NCI-H2029 (cell line): ENCODE measurements around the gene ZNF581.

Source experiments
- DNase-seq: peaks from one replicate; lab custom pipeline; 2025; lab: John Stamatoyannopoulos, UW

Gene ZNF581

GRCh38 chr19:55693336-55693974 lies 50.0 kb downstream of the ZNF581 start:
- DNase-seq = no peak

GRCh38 chr19:55694241-55694655 lies 50.8 kb downstream of the ZNF581 start:
- DNase-seq = no peak

DNA sequence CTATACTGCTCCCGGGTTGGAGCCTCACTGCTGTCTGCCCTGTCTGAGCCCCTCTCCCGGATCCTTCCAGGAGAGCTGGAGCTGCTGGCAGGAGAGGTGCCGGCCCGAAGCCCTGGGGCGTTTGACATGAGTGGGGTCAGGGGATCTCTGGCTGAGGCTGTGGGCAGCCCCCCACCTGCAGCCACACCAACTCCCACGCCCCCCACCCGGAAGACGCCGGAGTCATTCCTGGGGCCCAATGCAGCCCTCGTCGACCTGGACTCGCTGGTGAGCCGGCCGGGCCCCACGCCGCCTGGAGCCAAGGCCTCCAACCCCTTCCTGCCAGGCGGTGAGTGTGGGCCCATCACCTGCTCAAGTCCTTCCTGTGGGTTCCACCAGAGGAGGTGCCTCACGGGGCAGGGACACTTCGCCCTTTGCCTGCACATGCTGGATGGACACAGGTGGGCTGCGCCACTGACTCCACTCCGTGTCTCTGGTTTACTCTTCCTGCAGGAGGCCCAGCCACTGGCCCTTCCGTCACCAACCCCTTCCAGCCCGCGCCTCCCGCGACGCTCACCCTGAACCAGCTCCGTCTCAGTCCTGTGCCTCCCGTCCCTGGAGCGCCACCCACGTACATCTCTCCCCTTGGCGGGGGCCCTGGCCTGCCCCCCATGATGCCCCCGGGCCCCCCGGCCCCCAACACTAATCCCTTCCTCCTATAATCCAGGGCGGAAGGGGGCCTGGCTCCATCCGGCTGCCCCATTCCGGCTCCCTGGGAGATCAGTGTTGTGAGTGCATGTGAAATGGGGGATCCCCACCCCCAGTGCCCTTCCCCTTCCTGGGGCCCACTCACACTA lies 51.4 kb downstream of the ZNF581 start:
- no peak for DNase-seq
